GM19468 (cell line): Measurements from ENCODE around the gene VAMP2.

Experiments used
- ATAC-seq: cut with Tn5 transposase; IDR thresholded peaks from one replicate; pipeline ENCODE4 v1.9.1; 2021; ENCODE audit warnings: mild to moderate bottlenecking, moderate library complexity, moderate number of reproducible peaks; ENCODE audit not compliant: unreplicated experiment; ENCODE audit errors: extremely low read depth

VAMP2 gene

DNA sequence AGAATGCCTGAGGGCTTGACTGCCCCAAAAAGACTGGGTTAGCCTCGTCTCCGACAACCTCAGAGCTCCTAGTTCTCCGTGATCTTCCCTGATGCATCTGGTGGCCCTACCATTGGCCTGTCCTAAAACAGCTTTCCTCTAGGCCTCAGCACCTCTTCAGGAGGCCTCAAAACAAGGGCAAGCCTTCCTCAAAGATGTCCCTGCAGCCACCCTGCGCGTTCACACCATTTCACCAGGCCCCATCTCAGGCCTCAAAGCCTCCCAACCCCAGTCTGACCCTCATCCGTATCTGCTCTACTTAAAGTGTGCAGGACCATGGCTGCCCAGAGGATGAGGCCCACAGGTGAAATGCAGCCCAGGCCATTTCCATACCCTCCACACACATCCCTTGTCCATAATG is 51.8 kb downstream of the VAMP2 start:
- no peak for ATAC-seq

- ATAC-seq: no peak
Measured at GRCh38 chr17:8110456-8110804, 52.3 kb downstream of the VAMP2 start.

DNA sequence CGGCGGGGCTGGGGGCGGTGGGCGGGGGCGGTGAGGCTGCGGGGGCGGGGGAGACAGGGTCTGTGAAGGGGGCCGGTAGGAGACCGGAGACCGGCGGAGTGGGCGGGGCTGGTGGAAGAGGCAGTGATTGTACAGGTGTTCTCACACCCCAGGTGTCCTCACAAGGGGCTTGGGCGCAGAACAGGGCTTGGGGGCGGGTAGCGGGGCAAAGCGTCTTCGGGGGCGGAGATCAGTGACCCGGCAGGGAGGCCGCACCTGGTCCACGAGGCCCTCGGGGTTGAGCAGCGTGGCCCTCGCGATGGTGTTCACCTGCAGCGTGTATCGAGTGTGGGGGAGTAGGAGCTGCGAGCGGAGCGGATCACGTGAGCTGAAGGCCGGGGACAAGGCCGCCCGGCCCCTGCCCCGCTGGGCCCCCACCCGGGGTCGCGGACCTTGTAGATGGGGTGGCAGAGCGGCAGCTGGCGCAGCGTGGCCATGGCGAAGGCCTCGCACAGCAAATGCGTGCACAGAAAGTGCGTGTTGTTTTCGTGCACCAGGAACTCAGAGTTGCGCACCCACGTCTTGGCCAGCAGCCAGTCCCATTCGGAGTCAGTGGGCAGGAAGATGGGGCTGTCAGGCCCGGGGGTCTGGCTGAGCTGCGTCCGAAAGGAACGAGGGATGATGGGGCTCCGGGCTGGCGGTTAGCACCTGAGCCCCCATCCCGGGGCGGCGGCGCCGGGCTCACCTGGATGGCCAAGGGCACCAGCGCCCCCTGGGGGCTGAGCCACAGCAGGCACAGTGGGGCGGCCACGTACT is 52.9 kb downstream of the VAMP2 start:
- no peak for ATAC-seq
